GM12875 (cell line): ENCODE data around the gene SUPT20HL1.

Experiments
- H3K4me3 ChIP-seq: one replicate; pipeline ENCODE4 v1.5.1; 2011; ENCODE audit warnings: low read depth, low read length, control low read depth
- CTCF ChIP-seq: IDR thresholded peaks from 2 replicates; pipeline ENCODE4 v1.5.1; 2011; ENCODE audit warnings: low read depth, mild to moderate bottlenecking, control low read depth, inconsistent platforms, low read length, moderate library complexity, borderline replicate concordance; ENCODE audit not compliant: insufficient read depth

SUPT20HL1 gene

GRCh38 chrX:24391843-24392242 is 31.4 kb downstream of the SUPT20HL1 start:
- H3K4me3 ChIP-seq, result no peak overlapping the region
- no peak for TF ChIP-seq CTCF

GRCh38 chrX:24392709-24393108 is 32.3 kb downstream of the SUPT20HL1 start:
- TF ChIP-seq CTCF, result no peak

GRCh38 chrX:24395775-24396174 is 35.3 kb downstream of the SUPT20HL1 start:
- H3K4me3 ChIP-seq, result no peak overlapping the region
- peak; percentile 75 for TF ChIP-seq CTCF

More at GRCh38 chrX:24392709-24393108, 32.3 kb downstream of the SUPT20HL1 start:
- no peak overlapping the region for H3K4me3 ChIP-seq

- no peak overlapping the region for H3K4me3 ChIP-seq
- TF ChIP-seq CTCF, result no peak
These were observed 35.9 kb downstream of the SUPT20HL1 start for GRCh38 chrX:24396236-24396930.

GRCh38 chrX:24396931-24397279 is 36.5 kb downstream of the SUPT20HL1 start:
- no peak overlapping the region for H3K4me3 ChIP-seq
- TF ChIP-seq CTCF, result no peak

- TF ChIP-seq CTCF, result no peak
- no peak overlapping the region for H3K4me3 ChIP-seq
These were observed 38.3 kb downstream of the SUPT20HL1 start for GRCh38 chrX:24398766-24399165.

- no peak overlapping the region for H3K4me3 ChIP-seq
- TF ChIP-seq CTCF, result no peak
These were observed 39.1 kb downstream of the SUPT20HL1 start for GRCh38 chrX:24399550-24399949.
